GM12878 (cell line): Measurements from ENCODE around the gene TRPM1.

Experiments
- HCFC1 ChIP-seq: fragments of 150-350 bp; IDR thresholded peaks from 2 replicates; pipeline ENCODE4 v1.6.1; 2014; ENCODE audit warnings: low read length
- KDM1A ChIP-seq: fragments of 200-600 bp; sonication (generic); IDR thresholded peaks from 2 replicates; pipeline ENCODE4 v1.6.1; 2016; ENCODE audit warnings: borderline replicate concordance
- MYC ChIP-seq: IDR thresholded peaks from 2 replicates; pipeline ENCODE4 v1.6.1; 2011; ENCODE audit warnings: mild to moderate bottlenecking, low read length, moderate library complexity, inconsistent platforms; ENCODE audit not compliant: insufficient read depth, insufficient replicate concordance, insufficient read length, severe bottlenecking
- NFYA ChIP-seq: IDR thresholded peaks from 2 replicates; pipeline ENCODE4 v1.6.1; 2011; ENCODE audit warnings: low read depth, mild to moderate bottlenecking, low read length, improper control_type of control experiment, borderline replicate concordance
- ZNF274 ChIP-seq: IDR thresholded peaks from one replicate; pipeline ENCODE4 v1.8.0; 2011; ENCODE audit not compliant: insufficient read length, insufficient read depth
- TF ChIP-seq, protein P1 (sequence below), 3 experiments: IDR thresholded peaks in 2 of 3; conservative IDR thresholded peaks in 1 of 3; 2 replicates each; pipeline ENCODE4 v1.5.1; 2011; ENCODE audit warnings: low read depth in 3 of 3, low read length in 3 of 3, mild to moderate bottlenecking in 3 of 3, control low read depth in 2 of 3, moderate library complexity in 2 of 3, inconsistent platforms in 1 of 3, mixed read lengths in 1 of 3; ENCODE audit not compliant: control insufficient read depth in 2 of 3, insufficient read depth in 1 of 3; ENCODE audit errors: extremely low read depth in 1 of 3
- TF ChIP-seq, protein P2 (sequence below): IDR thresholded peaks from 2 replicates; pipeline ENCODE4 v1.6.1; 2012; ENCODE audit warnings: mild to moderate bottlenecking, low read depth, low read length

DNA sequence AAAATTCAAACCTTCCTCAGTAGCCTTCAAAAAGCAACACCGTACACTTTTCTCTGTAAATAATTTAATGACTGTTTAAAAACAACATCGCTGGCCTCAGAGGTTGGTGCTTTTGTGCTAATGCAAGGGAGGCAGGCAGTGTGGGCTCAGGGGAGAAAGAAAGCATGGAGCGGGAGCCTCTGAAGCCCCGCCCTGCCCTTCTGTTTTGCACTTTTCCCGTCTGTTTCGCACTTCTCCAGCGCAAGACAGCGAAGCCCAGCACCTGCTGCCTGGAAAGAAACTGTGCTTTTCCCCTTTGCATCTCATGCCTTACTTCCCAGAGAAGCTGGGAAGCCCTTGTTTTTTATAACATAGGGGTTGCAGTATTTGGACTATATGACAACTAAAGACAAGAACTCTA lies 23.1 kb downstream of the TRPM1 start:
- TF ChIP-seq, protein P1, sequence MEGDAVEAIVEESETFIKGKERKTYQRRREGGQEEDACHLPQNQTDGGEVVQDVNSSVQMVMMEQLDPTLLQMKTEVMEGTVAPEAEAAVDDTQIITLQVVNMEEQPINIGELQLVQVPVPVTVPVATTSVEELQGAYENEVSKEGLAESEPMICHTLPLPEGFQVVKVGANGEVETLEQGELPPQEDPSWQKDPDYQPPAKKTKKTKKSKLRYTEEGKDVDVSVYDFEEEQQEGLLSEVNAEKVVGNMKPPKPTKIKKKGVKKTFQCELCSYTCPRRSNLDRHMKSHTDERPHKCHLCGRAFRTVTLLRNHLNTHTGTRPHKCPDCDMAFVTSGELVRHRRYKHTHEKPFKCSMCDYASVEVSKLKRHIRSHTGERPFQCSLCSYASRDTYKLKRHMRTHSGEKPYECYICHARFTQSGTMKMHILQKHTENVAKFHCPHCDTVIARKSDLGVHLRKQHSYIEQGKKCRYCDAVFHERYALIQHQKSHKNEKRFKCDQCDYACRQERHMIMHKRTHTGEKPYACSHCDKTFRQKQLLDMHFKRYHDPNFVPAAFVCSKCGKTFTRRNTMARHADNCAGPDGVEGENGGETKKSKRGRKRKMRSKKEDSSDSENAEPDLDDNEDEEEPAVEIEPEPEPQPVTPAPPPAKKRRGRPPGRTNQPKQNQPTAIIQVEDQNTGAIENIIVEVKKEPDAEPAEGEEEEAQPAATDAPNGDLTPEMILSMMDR (IDR thresholded peaks at IDR 0.05 in 2 of 3, conservative IDR thresholded peaks at IDR 0.05 in 1 of 3; ENCODE audit: control insufficient read depth in 2 of 3, extremely low read depth in 1 of 3, insufficient read depth in 1 of 3, low read depth in 3 of 3, low read length in 3 of 3): no peak
- TF ChIP-seq NFYA (no peak), HCFC1 (no peak), KDM1A (no peak), MYC (no peak), ZNF274 (no peak)
- TF ChIP-seq, protein P2, sequence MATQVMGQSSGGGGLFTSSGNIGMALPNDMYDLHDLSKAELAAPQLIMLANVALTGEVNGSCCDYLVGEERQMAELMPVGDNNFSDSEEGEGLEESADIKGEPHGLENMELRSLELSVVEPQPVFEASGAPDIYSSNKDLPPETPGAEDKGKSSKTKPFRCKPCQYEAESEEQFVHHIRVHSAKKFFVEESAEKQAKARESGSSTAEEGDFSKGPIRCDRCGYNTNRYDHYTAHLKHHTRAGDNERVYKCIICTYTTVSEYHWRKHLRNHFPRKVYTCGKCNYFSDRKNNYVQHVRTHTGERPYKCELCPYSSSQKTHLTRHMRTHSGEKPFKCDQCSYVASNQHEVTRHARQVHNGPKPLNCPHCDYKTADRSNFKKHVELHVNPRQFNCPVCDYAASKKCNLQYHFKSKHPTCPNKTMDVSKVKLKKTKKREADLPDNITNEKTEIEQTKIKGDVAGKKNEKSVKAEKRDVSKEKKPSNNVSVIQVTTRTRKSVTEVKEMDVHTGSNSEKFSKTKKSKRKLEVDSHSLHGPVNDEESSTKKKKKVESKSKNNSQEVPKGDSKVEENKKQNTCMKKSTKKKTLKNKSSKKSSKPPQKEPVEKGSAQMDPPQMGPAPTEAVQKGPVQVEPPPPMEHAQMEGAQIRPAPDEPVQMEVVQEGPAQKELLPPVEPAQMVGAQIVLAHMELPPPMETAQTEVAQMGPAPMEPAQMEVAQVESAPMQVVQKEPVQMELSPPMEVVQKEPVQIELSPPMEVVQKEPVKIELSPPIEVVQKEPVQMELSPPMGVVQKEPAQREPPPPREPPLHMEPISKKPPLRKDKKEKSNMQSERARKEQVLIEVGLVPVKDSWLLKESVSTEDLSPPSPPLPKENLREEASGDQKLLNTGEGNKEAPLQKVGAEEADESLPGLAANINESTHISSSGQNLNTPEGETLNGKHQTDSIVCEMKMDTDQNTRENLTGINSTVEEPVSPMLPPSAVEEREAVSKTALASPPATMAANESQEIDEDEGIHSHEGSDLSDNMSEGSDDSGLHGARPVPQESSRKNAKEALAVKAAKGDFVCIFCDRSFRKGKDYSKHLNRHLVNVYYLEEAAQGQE: no peak
